HG03045 (cell line): Measurements from ENCODE around the gene ANKLE2.
"Not testable (repeated sequence)": the region's sequence is repeated elsewhere in the genome, so short reads cannot be mapped to it uniquely, and the experiment has no call there.

Experiments
- ATAC-seq: cut with Tn5 transposase; IDR thresholded peaks from one replicate; pipeline ENCODE4 v1.9.1; 2021; ENCODE audit warnings: mild to moderate bottlenecking, moderate library complexity; ENCODE audit not compliant: unreplicated experiment

Gene ANKLE2

DNA sequence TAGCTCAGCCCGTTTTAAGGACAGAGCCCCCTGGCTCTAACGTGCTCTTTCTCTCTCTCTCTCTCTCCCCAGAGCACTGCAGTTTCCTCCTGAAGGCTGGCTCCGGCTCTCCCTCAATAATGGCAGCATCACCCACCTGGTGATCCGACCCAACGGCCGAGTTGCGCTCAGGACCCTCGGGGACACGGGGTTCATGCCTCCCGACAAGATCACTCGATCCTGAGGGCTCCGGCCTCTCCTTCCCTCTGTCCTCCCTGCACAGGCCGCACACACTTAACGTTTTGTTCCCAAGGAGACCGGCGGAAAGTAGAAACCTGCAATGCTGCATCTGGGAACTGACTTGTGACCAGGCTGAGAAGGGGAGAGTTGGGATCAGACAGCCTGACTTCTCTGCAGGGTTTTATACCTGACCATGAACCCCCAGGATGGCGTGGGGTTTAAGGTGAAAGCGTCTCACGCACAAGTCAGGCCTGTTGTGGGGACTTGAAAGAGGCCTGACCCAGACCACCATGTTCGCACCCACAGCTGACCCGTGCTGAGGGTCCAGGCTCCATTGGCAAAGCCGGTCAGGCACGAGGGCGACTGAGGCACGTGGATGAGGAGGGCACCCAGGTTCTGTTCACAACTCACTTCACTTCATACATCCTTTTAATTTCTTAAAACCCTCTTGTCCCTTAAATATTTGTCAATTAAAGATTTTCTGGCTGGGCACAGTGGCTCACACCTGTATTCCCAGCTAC, 40.9 kb downstream of the ANKLE2 start:
- no peak for ATAC-seq

DNA sequence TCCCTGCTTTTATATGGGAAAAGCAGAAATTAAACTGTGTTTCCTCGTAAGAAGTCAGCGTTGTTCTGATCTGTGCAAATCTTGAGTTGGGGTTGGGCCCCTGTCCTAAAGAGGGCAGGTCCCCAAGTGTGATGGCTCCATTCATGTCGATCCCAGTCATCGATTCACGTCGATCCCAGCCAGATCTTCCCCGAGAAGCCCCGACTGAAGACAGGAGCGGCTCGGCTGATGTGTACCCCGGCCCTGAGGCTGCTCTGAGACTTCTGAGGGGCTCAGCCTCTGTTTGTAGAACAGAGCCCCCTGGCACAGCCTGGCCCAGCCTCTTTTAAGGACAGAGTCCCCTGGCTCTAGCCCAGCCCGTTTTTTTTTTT, 41.7 kb downstream of the ANKLE2 start:
- ATAC-seq: no peak

DNA sequence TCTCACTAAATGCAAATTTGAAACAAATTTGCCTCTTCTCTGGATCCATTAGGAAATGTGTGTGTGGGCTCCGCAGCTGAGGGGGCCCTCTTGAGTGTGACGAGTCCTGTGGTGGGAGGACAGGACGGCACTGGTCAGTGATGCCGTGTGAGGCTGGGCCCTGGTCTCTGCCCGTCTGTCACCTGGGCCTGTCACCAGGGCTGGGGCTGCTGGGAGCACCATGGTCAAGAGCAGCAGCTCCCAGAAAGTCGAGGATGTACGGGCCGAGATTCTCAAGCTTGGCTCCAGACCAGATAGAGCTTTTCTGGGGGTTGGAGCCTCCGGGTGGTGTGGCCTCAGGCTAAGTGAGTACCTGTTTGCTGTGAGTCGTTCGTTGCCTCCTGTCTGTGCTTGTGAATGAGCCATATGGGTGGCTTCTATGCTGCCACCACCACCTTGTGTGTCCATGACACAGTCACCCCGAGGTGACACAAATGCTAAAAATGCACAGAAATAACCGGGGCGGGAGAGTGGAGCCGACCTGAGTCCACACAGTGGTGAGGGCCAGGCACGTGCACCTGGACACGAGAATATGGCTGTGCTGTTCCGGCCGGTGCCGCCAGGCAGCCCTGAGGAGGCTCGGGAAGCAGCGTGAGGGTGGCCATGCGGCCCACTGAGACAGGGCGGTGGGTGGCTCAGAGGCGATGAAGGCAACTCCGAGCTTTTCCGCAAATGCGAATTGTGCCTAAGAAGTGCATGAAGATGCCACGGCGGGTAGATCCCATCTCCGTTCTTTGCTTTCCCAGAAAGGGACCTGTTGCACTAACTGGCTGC, 42.3 kb downstream of the ANKLE2 start:
- ATAC-seq: no peak

DNA sequence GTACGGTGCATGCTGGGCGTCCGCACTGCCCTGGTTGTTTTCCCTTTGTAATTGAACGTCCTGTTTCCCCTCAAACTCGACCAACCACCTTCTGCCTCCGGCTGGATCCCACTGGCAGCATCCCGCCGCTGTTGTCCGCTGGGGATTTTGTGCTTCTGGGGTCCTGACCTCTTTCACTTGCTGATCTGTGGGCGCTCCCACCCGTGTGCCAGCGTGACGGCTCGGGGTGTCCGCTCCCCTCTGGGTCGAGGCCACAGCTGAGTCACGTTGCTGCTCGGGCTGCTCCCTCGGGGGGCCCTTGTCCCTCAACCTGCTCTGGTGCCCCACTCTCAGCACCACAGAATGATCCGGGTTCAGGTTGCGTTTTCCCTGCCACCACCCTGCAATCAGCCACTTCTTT, 43.0 kb downstream of the ANKLE2 start:
- ATAC-seq: no peak

DNA sequence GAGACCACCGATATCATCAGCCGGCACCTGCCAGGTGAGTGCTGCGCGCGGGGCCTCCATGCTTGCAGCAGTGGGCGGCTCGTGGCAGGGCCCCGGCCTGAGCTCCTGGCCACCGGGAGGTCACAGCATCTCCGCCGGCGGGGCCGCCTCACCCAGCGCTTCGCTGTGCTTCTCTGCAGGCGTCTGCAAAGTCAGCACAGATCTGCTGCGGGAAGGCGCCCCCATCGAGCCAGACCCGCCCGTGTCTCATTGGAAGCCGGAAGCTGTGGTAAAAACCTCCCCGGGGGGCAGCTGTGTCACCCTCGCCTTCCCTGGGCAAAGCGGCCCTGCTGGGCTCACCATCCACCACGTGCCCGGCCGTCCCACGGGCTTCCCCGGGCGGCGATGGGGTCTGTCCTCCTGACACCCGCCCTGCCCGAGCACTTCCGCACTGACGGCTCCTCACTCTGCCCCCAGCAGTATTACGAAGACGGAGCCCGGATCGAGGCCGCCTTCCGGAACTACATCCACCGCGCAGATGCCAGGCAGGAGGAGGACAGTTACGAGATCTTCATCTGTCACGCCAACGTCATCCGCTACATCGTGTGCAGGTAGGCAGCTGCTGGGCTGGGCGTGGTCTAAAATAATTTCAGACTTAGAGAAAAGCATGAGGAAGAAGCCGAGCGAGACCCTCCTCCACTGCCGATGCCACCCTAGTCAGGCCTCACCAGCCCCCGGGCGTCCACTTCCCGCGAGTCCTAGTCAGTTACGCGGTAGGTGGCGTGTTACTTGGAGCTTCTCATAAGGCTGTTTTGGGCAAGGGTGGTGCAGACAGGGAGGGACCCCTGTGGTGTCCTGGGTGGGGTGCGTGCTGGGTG, 43.9 kb downstream of the ANKLE2 start:
- ATAC-seq: no peak

DNA sequence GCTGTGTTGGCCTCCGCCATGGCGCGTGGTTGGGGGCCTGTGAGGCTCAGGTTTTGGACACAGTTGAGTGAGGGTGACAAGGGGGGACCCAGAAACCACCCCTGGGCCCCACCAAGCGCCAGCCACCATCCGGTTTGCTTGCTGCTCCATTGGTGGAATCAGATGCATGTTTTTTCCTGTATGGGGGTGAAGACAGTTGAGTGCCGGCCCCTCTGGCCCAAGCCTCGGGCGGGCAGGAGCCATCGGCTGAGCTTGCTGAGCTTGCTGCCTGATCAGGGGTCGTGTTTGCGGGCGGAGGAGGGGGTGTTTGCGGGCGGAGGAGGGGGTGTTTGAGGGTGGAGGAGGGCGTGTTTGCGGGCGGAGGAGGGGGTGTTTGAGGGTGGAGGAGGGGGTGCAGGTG, 44.6 kb downstream of the ANKLE2 start:
- ATAC-seq: no peak

DNA sequence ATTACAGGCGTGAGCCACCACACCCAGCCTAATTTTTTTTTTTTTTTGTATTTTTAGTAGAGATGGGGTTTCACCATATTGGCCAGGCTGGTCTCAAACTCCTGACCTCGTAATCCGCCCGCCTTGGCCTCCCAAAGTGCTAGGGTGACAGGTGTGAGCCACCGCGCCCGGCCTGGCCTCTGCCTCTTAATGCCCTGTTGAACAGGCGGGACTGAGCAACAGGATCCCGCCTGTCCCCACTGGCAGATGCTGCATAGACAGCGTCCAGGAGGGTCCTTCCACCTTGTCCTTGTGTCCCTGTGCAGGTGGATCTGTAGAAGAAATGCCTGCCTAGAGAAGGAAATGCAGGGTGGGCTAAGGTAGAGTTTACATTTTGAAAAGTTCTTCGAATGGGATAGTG, 45.3 kb downstream of the ANKLE2 start:
- no peak for ATAC-seq

DNA sequence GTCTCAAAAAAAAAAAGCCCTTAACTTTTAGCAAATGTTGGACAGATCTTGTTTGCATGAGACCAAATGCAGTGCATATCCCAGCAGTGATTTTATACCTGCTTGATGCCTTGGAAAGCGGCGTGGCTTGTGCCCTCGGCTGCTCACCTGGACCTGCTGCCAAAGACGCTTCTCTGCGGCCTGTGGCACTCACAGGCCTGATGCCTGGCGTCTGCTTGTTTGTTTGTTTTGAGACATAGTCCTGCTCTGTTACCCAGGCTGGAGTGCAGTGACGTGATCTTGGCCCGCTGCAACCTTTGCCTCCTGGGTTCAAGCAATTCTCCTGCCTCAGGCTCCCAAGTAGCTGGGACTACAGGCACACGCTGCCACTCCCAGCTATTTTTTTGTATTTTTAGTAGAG, 45.8 kb downstream of the ANKLE2 start:
- no peak for ATAC-seq

DNA sequence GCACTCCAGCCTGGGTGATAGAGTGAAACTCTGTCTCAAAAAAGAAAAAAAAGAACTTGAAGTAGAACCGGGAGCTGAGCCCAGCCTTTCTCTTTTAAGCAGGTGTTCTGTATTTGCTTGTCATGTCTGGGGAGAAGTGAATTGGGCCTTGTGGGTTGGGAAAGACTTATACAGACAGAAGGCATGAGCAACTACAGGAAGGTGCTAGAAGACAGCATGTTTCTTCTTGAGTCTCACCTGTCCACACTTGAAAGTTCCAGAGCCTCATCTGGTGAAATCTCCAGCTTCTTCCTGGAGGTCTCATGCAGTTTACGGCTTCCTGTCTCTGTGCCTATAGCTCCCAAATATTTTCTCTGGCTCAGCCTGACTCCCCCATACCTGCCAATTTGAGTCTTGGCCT, 48.5 kb downstream of the ANKLE2 start:
- no peak for ATAC-seq

DNA sequence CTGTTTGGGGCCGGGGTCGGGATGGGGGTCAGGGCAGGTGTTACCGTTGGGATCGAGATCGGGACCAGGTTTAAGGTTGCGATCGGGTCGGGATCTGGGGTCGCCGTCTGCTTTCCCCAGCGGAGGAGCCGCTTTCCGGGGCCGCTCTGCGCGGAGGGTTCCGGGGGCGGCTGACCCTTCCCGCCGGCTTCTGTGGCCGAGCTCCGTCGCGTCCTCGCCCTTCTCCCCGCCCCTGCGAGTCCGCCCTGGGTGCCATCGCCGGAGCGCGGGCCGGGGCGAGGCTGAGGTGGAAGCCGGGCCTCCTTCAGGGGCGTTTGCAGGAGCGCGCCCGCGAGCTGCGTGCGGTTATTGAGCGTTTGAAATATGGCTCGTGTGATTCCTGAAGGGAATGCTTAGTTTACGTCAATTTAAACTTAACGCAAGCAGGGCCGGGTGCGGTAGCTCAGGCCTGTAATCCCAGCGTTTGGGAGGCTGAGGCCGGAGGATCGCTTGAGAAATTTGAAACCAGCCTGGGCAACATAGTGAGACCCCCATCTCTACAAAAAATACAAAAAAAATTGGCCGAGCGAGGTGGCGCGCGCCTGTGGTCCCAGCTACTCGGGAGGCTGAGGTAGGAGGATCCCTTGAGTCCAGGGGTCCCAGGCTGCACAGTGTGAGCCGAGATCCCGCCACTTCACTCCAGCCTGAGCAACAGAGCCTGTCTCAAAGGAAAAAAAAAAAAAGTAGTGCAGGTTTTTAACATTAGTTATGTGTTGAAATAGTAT, 50.4 kb downstream of the ANKLE2 start:
- peak; percentile 23 for ATAC-seq

DNA sequence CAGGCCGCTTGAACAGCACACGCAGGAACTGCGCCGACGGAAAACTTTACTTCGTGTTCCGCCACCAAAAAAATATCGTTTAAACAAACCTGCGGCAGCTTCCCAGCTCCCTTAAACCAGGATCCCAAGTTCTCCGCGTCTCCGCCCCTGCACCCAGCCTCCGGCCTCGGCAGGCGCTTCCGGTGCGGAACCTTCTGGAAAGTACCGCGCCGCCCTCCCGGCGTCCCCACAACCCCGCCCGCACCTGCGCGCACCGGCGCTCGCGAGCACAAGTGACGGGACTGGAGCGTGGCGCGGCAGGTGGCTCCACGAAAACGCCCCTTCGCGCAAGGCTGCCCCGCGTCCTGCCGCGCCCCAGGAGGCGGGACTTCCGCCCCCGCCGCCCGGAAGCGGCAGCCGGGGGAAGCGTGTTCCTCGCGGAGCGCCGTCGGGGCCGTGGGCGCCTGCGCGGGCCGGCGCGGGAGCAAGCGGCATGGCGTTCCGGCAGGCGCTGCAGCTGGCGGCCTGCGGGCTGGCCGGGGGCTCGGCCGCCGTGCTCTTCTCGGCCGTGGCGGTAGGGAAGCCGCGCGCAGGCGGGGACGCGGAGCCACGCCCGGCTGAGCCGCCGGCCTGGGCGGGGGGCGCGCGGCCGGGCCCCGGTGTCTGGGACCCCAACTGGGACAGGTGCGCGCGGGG, 51.1 kb downstream of the ANKLE2 start, which contains the start of gene PGAM5:
PGAM5 (plus strand) TSS at position 438 of the 675 bp plus-strand sequence; CDS start at position 473, 35 bp downstream.
- peak; percentile 84 for ATAC-seq

DNA sequence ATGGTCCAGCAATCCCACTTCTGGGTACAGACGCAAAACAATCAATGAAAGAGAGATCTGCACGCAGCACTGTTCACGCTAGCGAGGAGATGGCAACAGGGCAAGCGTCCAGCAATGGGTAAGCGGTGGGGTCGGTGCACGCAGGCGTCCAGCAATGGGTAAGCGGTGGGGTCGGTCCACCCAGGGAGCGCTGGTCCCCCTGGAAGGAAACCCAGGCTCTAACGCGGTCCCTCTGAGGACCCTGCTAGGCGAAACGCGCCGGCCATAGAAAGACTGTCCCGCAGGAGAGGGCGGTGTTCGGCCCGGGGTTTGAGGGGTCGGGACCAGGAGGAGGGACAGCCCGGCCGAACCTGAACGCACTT, 51.6 kb downstream of the ANKLE2 start:
- peak; percentile 24 for ATAC-seq

DNA sequence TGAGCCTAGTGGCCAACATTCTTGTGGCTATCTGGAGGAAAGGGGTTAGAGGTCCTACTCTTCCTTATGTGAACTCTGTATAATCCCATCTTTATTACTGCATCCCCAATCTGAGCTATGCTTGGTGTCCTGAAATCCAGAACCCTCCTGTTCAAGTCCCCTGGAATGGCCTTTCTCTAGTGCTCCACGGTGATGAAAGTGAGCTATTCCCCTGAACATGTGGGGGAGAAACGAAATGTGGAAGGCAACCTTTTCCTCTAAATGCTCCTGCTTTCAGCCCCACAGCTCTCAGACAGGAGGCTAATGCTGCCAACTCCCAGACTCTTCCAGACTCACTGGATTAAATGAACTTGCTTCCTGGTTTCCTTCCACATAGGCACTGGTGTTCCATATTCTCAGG, 53.5 kb downstream of the ANKLE2 start:
- no peak for ATAC-seq

DNA sequence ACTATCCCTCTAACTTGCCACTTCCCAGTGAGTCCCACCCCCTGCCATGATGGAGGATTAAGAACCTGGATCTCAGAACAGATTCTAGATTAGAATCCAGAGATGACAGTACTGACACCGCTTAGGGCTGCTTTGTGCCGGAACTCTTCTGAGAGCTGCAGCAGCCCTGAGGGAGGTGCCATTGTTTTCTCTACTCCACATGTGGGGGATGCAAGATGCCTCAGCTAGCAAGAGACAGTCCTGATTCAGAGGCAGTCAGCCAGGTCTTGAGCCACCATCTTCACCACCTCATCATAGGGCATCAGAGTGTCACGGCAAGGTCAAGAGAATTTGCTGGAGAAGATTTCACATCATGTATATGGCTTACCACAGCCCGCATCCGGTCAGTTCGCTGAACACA, 54.4 kb downstream of the ANKLE2 start:
- no peak for ATAC-seq

DNA sequence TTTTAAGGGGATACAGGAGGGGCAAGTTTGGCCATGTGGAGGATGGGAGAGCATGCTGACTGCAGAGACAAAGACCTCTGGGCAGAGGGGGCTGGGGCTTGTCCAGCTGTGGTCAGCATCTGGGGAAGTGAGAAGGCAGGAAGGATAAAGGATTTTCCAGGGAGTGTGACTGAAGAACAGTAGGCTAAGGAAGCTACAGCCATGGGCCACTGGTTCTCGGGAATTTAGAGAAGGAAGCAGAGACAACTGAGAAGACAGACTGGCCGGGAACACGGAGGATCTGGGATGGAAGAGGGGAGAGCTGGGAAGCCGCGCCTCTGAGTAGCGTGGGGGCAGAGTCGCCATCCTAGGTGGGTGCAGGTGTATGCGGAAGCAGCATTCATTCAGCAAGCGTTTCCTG, 58.0 kb downstream of the ANKLE2 start:
- no peak for ATAC-seq

DNA sequence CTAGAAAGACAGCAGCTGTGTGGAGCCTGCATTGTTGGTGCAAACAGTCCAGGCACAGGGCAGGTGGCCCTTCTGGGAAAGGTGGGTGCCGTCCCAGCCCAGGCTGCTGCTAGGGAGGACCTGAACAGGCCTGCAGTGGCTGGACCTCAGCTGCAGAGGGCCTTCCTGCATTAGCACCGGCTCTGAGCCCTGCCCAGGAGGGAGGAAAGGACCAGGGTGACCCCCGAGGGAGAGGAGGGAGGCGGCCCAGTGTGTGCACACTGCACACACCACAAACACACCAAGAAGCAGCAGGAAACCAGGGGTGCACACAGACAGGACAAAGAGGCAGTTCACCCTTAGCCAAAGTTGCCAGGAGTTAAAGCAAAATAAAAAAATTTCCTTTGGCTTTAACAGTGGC, 59.0 kb downstream of the ANKLE2 start:
- ATAC-seq: no peak

DNA sequence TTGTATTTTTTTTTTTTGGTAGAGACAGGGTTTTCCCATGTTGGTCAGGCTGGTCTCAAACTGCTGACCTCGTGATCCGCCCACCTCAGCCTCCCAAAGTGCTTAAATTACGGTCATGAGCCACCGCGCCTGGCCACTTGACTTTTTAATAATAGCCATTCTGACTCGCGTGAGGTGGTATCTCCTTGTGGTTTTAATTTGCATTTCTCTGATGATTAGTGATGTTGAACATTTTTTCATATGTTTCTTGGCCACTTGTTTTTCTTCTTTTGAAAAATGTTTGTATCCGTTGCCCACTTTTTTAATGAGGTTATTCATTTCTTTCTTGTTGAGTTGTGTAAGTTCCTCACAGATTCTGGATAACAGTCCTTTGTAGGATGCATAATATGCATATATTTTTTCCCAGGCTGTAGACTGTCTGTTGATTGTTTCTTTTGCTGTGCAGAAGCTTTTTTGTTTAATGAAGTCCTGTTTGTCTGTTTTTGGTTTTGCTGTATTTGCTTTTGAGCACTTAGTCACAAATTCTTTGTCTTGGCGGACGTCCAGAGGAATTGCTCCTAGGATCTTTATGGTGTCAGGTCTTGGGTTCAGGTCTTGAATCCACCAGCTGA, 61.3 kb downstream of the ANKLE2 start:
- no peak for ATAC-seq

DNA sequence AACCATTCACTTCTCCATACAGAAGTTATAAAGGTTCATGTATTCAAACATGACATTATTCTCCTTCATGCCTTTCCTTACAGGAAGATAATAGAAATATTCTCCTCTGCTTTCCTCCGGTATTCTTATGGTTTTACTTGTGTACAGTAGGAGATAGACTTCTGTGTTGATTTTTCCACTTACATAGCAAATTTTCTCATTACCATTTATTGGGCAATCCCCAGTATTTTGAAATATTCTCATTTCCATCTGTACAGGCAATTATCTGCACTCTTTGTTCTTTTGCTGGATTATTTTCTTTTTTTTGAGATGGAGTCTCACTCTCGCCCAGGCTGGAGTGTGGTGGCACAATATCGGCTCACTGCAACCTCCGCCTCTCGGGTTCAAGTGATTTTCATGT, 63.3 kb downstream of the ANKLE2 start:
- ATAC-seq: no peak

DNA sequence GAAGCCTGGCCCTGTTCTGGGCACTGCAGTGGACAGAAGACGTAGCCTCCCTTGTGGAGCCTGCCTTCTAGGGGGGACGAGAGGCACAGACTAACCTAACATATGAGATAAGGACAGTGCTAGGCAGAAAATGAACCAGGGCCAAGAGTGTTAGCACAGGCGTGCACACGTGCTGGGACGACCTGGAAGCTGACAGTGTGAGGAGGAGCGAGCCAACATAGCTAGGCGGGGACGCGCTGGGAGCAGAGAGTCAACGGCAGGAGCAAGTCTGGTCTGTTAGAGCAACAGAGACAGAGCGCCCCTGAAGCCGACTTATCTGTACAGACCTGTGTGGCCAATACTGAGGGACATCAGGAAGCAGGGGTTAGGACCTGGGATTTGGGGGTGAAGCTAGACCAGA, 66.2 kb downstream of the ANKLE2 start:
- no peak for ATAC-seq

DNA sequence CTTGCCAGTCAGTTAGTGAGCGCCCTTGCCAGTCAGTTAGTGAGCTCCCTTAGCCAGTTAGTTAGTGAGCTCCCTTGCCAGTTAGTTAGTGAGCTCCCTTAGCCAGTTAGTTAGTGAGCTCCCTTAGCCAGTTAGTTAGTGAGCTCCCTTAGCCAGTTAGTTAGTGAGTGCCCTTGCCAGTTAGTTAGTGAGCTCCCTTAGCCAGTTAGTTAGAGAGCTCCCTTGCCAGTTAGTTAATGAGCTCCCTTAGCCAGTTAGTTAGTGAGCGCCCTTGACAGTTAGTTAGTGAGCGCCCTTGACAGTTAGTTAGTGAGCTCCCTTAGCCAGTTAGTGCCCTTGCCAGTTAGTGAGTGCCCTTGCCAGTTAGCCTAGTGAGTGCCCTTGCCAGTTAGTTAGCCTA, 66.7 kb downstream of the ANKLE2 start:
- ATAC-seq: not testable (repeated sequence)
